NCI-H1436 treated with DMSO at 0.1 percent for 48 hours (cell line): Measurements from ENCODE around the gene GGCX.
"Not testable (repeated sequence)": the region's sequence is repeated elsewhere in the genome, so short reads cannot be mapped to it uniquely, and the experiment has no call there.

Experiments
- DNase-seq: peaks from one replicate; lab custom pipeline; 2025; lab: John Stamatoyannopoulos, UW

The GGCX gene

GRCh38 chr2:85594715-85595300 lies 33.5 kb upstream of the GGCX start:
- no peak for DNase-seq

DNA sequence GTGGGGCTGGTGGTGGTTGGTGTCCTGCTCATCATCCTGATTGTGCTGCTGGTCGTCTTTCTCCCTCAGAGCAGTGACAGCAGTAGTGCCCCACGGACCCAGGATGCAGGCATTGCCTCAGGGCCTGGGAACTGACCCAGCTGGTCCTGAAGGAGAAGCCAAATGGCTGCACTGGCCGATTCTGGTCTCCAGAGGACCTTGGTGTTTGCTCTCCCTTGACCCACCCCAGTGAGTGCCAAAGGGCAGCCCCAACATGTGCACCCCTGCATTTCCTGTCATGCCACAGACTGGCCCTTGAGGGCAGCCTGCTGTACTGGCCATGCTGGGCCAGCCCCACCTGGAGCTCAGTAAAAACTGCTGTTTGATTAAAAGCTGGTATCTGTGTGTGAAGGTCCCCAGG lies 31.7 kb upstream of the GGCX start:
- no peak for DNase-seq

- not testable (repeated sequence) for DNase-seq
Measured at GRCh38 chr2:85592299-85592698, 31.0 kb upstream of the GGCX start.

DNA sequence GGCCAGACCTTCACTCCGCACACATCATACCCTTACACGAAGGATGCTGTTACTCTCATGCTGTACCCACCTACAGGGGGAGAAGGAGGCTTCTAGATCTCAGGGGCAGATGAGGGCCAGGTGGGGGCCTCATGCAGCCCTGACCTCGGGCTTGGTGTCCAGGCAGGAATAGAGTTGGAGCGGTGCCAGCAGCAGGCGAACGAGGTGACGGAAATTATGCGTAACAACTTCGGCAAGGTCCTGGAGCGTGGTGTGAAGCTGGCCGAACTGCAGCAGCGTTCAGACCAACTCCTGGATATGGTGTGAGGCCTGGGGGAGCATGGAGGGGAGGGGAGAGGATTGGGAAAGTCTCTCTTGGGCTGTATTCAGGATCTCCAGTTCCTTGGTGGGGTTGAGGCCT lies 30.3 kb upstream of the GGCX start:
- DNase-seq, result no peak

DNA sequence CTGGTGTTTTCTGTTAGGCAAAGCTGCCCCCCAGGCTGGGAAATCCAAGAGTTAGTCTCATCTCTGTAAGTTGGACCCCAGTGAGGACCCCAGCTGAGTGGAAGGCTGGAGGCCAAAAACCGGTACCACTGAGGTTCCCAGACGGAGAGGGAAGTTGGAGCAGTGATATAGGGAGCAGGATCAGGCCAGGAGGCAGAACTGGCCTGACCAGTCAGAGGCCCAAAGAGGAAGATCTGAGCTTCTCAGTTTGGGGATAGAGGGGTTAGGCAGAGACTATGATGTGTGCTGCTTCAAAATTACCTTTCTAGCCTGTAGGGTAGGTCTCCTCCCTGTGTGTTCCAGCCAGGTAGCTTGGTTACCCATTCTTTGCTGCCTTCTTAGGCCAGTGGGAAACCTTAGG lies 29.7 kb upstream of the GGCX start:
- DNase-seq, result no peak

DNA sequence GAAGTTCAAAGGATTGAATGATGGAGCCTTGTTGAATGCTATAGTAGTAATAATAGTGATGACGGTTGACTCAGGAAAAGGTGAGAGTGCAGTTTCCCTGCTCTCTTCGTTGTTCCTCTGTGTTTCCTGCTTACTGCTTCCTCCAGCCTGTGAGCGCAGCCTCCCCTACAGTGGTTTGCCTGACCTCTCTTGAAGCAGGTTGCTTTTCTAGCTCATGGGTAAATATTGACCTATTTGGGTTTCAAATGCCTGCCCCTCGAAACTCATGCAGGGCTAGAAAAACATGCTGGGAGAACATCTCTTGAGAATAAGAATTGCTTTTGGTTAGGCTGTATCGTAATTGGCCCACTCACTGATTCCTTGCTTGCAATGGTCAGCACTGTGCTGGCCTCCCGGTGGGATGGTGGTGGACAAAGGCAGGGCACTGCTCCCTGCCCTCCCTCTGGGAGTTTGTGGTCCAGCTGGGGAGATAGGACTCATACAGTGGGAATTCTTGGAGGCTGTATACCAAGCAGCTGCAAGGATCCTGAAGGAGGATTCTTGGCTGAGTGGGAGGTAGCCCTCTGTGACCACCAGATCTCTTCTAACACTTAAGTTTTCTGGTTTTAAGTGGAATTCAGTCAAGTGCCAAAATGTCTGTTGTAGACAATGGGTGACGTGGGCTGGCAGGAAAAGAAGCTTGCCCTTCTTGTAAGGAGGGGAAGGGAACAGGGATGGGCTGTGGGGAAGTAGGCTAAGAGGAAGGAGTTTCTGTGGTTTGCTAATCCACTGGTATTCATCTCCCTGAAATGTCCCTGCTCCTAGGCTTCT lies 28.9 kb upstream of the GGCX start:
- DNase-seq, result no peak

- no peak for DNase-seq
Measured at GRCh38 chr2:85589181-85589580, 27.9 kb upstream of the GGCX start.

- DNase-seq, result no peak
Measured at GRCh38 chr2:85588645-85589044, 27.4 kb upstream of the GGCX start.

- no peak for DNase-seq
Measured at GRCh38 chr2:85588236-85588635, 26.9 kb upstream of the GGCX start.

DNA sequence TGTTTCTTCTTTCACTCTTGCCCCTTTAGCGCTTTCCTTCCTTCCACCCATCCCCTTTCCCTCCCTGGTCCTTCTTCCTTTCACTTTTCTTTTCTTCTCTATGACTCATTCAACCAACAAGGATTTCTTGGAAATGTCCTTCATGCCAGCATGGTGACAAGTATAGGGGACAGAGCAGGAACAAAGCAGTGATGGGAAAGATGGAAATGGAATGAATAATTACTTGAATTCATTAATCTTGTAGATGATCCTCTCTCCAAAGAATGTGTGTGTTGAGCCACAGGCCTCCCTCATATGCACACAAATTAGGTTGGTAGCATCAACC lies 24.4 kb upstream of the GGCX start:
- no peak for DNase-seq

DNA sequence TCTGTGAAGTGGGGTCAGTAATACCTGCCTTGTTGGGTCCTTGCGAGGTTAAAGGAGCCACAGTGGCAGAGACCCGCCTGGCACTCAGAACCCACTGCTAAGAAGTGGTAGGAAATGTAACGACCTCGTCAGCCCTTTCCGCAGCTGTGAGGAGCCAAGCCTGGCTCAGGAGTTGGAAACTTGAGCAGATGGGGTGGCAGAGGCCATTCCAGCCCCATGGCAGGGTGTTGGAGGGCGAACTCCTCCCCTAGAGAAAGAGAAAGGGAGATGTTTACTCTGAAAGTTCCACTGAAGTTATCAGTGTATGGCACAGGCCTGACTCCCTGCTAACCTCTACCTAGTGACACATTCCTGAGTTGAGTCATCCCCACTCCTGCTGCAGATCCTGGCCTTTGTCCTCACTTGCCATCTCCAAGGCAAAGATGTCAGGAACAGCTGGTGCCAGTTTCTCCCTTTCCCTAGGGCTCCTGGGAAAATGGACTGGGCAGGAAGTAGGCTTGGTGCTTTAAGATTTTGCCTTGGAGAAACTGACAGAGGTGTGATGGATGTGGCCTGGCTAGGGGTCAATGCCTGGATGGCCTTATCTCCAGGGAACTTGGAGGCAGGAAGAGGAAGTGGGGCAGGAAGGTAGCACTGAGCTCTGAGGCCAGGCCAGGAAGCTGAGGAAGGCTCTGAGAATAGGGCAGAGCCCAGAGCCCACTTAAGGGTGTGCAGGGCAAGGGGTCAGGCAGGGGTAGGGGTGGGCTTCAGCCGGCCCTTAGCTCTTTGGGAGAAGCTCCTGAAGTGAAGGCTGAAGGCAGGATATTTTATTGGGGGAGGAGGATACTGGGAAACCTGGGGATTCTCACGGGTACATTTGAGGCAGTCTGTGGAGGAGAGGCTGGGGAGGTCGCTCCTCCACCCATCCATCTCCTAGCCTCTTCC lies 23.8 kb upstream of the GGCX start:
- DNase-seq, result no peak

GRCh38 chr2:85584354-85584856 lies 23.1 kb upstream of the GGCX start, which contains the start of gene VAMP5:
VAMP5 (plus strand) TSS chr2:85584431; CDS start chr2:85584491, 60 bp downstream.
- no peak for DNase-seq

DNA sequence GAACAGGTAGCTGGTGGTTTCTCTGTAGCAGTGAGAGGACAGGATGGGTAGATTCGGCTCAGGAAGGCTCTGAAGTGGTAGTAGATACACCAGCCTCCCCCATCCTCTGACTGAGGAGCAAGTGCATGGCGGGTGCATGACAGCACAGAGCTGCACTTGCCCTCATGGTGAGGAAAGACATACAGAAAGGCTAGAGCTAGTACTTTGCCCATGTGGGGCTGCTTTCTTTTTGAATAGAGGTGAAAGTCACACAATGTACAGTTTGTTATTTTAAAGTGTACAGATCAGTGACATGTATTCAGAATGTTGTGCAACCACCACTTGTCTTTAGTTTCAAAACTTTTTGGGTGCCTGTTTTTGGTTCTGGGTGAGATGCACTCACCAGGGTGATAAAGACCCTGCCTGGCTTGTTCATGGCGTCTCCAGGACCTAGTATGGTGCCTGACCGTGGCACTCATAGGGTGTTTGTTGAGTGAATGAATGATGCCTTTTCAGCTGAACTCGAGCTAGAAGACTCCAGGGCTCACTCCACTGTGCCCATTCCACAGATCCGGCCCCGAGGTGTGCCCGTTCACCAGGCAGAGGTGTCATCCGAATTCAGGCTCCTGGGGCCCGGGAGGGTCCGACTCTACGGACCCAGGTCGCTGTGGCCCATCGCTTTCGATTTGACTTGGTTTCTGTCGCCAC lies 22.5 kb upstream of the GGCX start:
- no peak for DNase-seq

- DNase-seq, result no peak
Measured at GRCh38 chr2:85582492-85582891, 21.2 kb upstream of the GGCX start.

GRCh38 chr2:85580206-85580605 lies 18.9 kb upstream of the GGCX start:
- no peak for DNase-seq

GRCh38 chr2:85579266-85579935 lies 18.1 kb upstream of the GGCX start:
- no peak for DNase-seq

DNA sequence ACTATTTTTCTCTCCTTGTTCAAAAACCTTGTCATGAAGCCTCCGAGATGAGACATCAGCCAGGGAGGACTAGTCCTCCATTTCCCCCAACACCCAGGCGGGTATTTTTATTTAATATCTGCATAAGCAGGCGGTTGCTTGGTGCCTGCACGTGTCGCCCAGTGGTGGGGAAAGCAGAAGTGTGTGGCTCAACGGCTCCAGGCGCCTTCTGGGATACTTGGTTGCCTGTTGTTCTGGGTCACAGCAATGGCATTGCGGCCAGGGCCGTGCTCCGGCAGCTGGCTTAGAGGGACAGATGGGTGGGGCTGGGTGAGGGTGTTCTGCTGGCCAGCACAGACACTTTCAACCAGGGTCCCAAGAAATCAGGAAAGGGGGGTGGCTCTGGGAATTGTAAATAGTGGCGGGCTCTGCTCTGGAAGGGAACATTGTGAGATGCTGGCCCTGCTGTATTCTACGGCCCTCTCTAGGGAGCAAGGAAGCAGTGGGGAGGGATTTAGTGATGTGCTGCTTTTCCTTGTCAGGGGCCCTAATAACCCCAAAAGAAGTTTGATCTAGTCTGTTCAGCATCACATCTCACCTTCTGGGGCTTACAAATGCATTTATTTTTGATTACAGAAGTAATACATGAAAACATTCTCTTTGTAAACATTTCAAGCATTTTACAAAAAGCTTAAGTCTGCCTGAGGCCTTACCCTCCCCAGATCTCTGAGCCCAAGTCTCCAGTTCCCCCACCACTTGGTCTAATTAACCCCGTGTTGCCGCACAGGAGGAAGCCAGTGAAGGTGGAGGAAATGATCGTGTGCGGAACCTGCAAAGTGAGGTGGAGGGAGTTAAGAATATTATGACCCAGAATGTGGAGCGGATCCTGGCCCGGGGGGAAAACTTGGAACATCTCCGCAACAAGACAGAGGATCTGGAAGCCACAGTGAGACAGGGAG lies 17.2 kb upstream of the GGCX start:
- DNase-seq, result no peak

- DNase-seq, result no peak
Measured at GRCh38 chr2:85577386-85578242, 16.3 kb upstream of the GGCX start, which contains the start of gene VAMP8. VAMP8 (plus strand) TSS chr2:85577586; CDS start chr2:85577647, 61 bp downstream.

DNA sequence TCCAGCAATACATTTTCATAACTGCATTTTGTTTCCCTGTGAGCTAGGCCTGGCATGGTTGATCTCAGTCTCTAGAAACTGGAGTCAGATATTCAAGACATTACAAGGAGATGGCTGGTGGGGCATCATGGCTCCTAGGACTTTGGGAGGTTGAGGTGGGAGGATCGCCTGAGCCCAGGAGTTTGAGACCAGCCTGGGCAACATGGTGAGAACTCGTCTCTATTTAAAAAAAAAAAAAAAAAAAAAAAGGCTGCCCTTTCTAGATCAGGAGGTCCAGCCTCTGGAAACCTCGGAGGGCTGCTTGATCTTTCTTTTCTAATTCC lies 15.7 kb upstream of the GGCX start:
- no peak for DNase-seq
